ENCODE measurements around the gene GPI.

The GPI gene

GRCh38 chr19:34411216-34411615 is 46.2 kb downstream of the GPI start:
- H3K4me3 ChIP-seq (ENCODE audit: low read depth, low read length) = no peak overlapping the region
- H3K4me2 ChIP-seq (ENCODE audit: low read length) = no peak overlapping the region
- no peaks in the 10 kb centered on the region for H3K27me3 ChIP-seq (ENCODE audit: control insufficient read depth, insufficient read depth, low read length)
- H3K27ac ChIP-seq = no peak overlapping the region
- no peak overlapping the region for H2AFZ ChIP-seq
- no peaks in the 10 kb centered on the region for H3K9me3 ChIP-seq (ENCODE audit: control insufficient read depth, low read length)
- H3K36me3 ChIP-seq (ENCODE audit: control insufficient read depth, insufficient read depth, low read length) = no peaks in the 10 kb centered on the region
- no peaks in the 10 kb centered on the region for H3K79me2 ChIP-seq
- TF ChIP-seq CTCF (IDR thresholded peaks at IDR 0.05) = no peak
- no peak overlapping the region for H3K9ac ChIP-seq
- no peaks in the 10 kb centered on the region for H3K4me1 ChIP-seq

GRCh38 chr19:34416021-34416545 is 51.1 kb downstream of the GPI start:
- H3K4me1 ChIP-seq = no peaks in the 10 kb centered on the region
- H3K9ac ChIP-seq = no peak overlapping the region
- H3K9me3 ChIP-seq (ENCODE audit: control insufficient read depth, low read length) = no peaks in the 10 kb centered on the region
- no peak overlapping the region for H3K4me3 ChIP-seq (ENCODE audit: low read depth, low read length)
- TF ChIP-seq CTCF (IDR thresholded peaks at IDR 0.05) = no peak
- H2AFZ ChIP-seq = no peak overlapping the region
- no peak overlapping the region for H3K4me2 ChIP-seq (ENCODE audit: low read length)
- H3K36me3 ChIP-seq (ENCODE audit: control insufficient read depth, insufficient read depth, low read length) = no peaks in the 10 kb centered on the region
- no peaks in the 10 kb centered on the region for H3K27me3 ChIP-seq (ENCODE audit: control insufficient read depth, insufficient read depth, low read length)
- H3K79me2 ChIP-seq = no peaks in the 10 kb centered on the region
- no peak overlapping the region for H3K27ac ChIP-seq

GRCh38 chr19:34418300-34418699 is 53.3 kb downstream of the GPI start:
- no peaks in the 10 kb centered on the region for H3K36me3 ChIP-seq (ENCODE audit: control insufficient read depth, insufficient read depth, low read length)
- no peak overlapping the region for H3K4me2 ChIP-seq (ENCODE audit: low read length)
- no peak overlapping the region for H3K27ac ChIP-seq
- H2AFZ ChIP-seq = no peak overlapping the region
- no peaks in the 10 kb centered on the region for H3K79me2 ChIP-seq
- no peaks in the 10 kb centered on the region for H3K4me1 ChIP-seq
- H3K9me3 ChIP-seq (ENCODE audit: control insufficient read depth, low read length) = no peaks in the 10 kb centered on the region
- H3K27me3 ChIP-seq (ENCODE audit: control insufficient read depth, insufficient read depth, low read length) = no peaks in the 10 kb centered on the region
- no peak overlapping the region for H3K4me3 ChIP-seq (ENCODE audit: low read depth, low read length)
- no peak for TF ChIP-seq CTCF (IDR thresholded peaks at IDR 0.05)
- no peak overlapping the region for H3K9ac ChIP-seq

- no peak overlapping the region for H3K9ac ChIP-seq
- no peak overlapping the region for H3K4me3 ChIP-seq (ENCODE audit: low read depth, low read length)
- no peaks in the 10 kb centered on the region for H3K27me3 ChIP-seq (ENCODE audit: control insufficient read depth, insufficient read depth, low read length)
- no peak overlapping the region for H3K27ac ChIP-seq
- no peak for TF ChIP-seq CTCF (IDR thresholded peaks at IDR 0.05)
- no peak overlapping the region for H3K4me2 ChIP-seq (ENCODE audit: low read length)
- no peaks in the 10 kb centered on the region for H3K9me3 ChIP-seq (ENCODE audit: control insufficient read depth, low read length)
- peaks cover 5% of the 10 kb centered on the region for H3K4me1 ChIP-seq
- H3K79me2 ChIP-seq = peaks cover 28% of the 10 kb centered on the region
- no peak overlapping the region for H2AFZ ChIP-seq
- H3K36me3 ChIP-seq (ENCODE audit: control insufficient read depth, insufficient read depth, low read length) = no peaks in the 10 kb centered on the region
Measured at GRCh38 chr19:34426096-34426661, 61.2 kb downstream of the GPI start.

Data from parathyroid adenoma (tissue), 2 donors.